Activated CD4-positive, alpha-beta T cell treated with anti-CD3 and anti-CD28 coated beads for 48 hours (primary cell): ENCODE measurements around the gene DKC1.
"Not testable (repeated sequence)": the region's sequence is repeated elsewhere in the genome, so short reads cannot be mapped to it uniquely, and the experiment has no call there.

Source experiments
- DNase-seq: peaks from one replicate; pipeline ENCODE4 v3.0.0-alpha.2; 2020

DKC1 gene

DNA sequence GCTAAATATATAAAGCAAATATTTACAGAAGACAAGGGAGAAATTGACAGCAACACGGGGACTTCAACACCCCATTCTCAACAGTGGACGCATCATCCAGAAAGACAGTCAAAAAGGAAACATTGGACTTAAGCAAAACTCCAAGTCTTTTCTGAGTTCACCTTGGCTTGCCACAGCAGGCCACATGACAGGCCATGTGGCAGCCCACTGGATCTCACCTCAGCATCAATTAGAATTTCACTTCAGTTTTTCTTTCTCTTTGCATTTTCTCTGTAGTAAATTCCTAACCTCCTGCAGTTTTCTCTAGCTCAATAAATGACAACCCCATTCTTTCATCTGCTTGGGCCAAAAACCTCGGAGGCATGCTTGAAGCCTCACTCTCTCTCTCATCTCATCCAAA, 59.4 kb downstream of the DKC1 start:
- no peak for DNase-seq

DNA sequence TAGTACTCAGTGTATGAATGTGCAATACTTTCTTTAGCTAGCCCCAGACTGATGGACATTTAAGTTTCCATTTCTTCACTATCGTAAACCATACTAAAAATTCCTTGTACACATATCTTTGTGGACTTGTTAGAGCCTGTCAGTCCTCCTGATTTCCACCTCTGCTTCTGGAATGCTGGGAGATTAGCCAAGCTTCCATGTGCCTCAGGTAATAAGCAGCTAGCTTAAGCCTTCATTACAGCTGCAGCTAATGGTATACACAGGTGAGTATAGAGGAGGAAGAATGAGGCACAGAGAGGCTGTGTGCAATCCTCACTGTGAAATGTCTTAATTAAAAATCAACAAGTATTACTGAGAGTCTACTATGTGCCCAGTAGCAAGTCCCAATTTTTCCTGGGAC, 62.0 kb downstream of the DKC1 start:
- DNase-seq: no peak

DNA sequence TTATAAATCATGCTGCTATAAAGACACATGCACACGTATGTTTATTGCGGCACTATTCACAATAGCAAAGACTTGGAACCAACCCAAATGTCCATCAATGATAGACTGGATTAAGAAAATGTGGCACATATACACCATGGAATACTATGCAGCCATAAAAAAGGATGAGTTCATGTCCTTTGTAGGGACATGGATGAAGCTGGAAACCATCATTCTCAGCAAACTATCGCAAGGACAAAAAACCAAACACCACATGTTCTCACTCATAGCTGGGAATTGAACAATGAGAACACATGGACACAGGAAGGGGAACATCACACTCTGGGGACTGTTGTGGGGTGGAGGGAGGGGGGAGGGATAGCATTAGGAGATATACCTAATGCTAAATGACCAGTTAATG, 62.9 kb downstream of the DKC1 start:
- not testable (repeated sequence) for DNase-seq
